Astrocyte (in vitro differentiated cells and primary cell): ENCODE measurements around the gene SYT8. TPM values are rescaled to one million over a fixed set of nuclear protein-coding genes. Genes with fewer than 3 reads are reported as not detected.
"Not testable (repeated sequence)": the region's sequence is repeated elsewhere in the genome, so short reads cannot be mapped to it uniquely, and the experiment has no call there.

ENCODE experiments used
- DNase-seq: peaks from one replicate; pipeline ENCODE4 v3.0.0-alpha.2; 2010; ENCODE audit warnings: low read depth
- FAIRE-seq: peaks from 2 replicates; lab custom pipeline; 2011; peaks lifted over from hg19 to GRCh38; lab: Jason Lieb, UNC
- H2AFZ ChIP-seq: 2 replicates; pipeline ENCODE4 v1.6.0; 2012; ENCODE audit warnings: low read depth, low read length, inconsistent platforms
- H3K27ac ChIP-seq: 2 replicates; pipeline ENCODE4 v1.5.1; 2011; ENCODE audit warnings: low read depth, low read length, inconsistent platforms
- H3K27me3 ChIP-seq: 2 replicates; pipeline ENCODE4 v1.6.0; 2011; ENCODE audit warnings: low read length, inconsistent platforms; ENCODE audit not compliant: insufficient read depth
- H3K36me3 ChIP-seq: 2 replicates; pipeline ENCODE4 v1.5.1; 2011; ENCODE audit warnings: low read length, inconsistent platforms; ENCODE audit not compliant: insufficient read depth
- H3K4me1 ChIP-seq: 2 replicates; pipeline ENCODE4 v1.5.1; 2011; ENCODE audit warnings: low read length, inconsistent platforms; ENCODE audit not compliant: insufficient read depth
- H3K4me2 ChIP-seq: 2 replicates; pipeline ENCODE4 v1.6.0; 2012; ENCODE audit warnings: low read length, inconsistent platforms
- H3K4me3 ChIP-seq: 2 replicates; pipeline ENCODE4 v1.5.1; 2011; ENCODE audit warnings: low read depth, mild to moderate bottlenecking, low read length, inconsistent platforms; ENCODE audit not compliant: insufficient read depth
- H3K79me2 ChIP-seq: 2 replicates; pipeline ENCODE4 v1.6.0; 2012; ENCODE audit warnings: mild to moderate bottlenecking, low read length, inconsistent platforms; ENCODE audit not compliant: insufficient read depth
- H3K9ac ChIP-seq: 2 replicates; pipeline ENCODE4 v1.6.0; 2012; ENCODE audit warnings: mild to moderate bottlenecking, low read length, inconsistent platforms
- H3K9me3 ChIP-seq: 2 replicates; pipeline ENCODE4 v1.5.1; 2012; ENCODE audit warnings: low read depth, mild to moderate bottlenecking, low read length, inconsistent platforms; ENCODE audit not compliant: insufficient read depth
- H4K20me1 ChIP-seq: 2 replicates; pipeline ENCODE4 v1.6.0; 2012; ENCODE audit warnings: low read length, inconsistent platforms; ENCODE audit not compliant: insufficient read depth
- H3K27ac Mint-ChIP-seq: one replicate; pipeline ENCODE4 v1.8.0; 2021; ENCODE audit warnings: mild to moderate bottlenecking, mixed read lengths; ENCODE audit not compliant: unreplicated experiment
- H3K27me3 Mint-ChIP-seq: one replicate; pipeline ENCODE4 v1.8.0; 2021; ENCODE audit warnings: low read depth, mixed read lengths; ENCODE audit not compliant: unreplicated experiment
- H3K36me3 Mint-ChIP-seq: one replicate; pipeline ENCODE4 v1.8.0; 2021; ENCODE audit warnings: low read depth, mixed read lengths; ENCODE audit not compliant: unreplicated experiment
- H3K4me1 Mint-ChIP-seq: one replicate; pipeline ENCODE4 v1.8.0; 2021; ENCODE audit warnings: low read depth, mixed read lengths; ENCODE audit not compliant: unreplicated experiment
- H3K4me3 Mint-ChIP-seq: one replicate; pipeline ENCODE4 v1.8.0; 2021; ENCODE audit warnings: mild to moderate bottlenecking, moderate library complexity, mixed read lengths; ENCODE audit not compliant: unreplicated experiment
- H3K9me3 Mint-ChIP-seq: one replicate; pipeline ENCODE4 v1.8.0; 2021; ENCODE audit warnings: mild to moderate bottlenecking, mixed read lengths; ENCODE audit not compliant: unreplicated experiment
- CTCF ChIP-seq: IDR thresholded peaks from 2 replicates; pipeline ENCODE4 v1.5.1; 2011; ENCODE audit warnings: low read depth, mild to moderate bottlenecking, inconsistent platforms, low read length, moderate library complexity; ENCODE audit not compliant: insufficient read depth
- EZH2 ChIP-seq: IDR thresholded peaks from 2 replicates; pipeline ENCODE4 v1.6.1; 2012; ENCODE audit warnings: mild to moderate bottlenecking, low read length, inconsistent platforms; ENCODE audit not compliant: insufficient read depth
- microRNA-seq: library from miRNA; unstranded; fragments of <30 nt; microRNA quantifications from one replicate; pipeline ENCODE4 v1.2.0, GENCODE V29; 2020
- total RNA-seq: library from RNA; stranded (reverse); gene quantifications from 2 replicates; pipeline ENCODE4 v1.2.1, GENCODE V29; 2021

The SYT8 gene
- total RNA-seq, 1 donor from 2014 or later: 0.36 TPM

- H3K4me2 ChIP-seq: no peak overlapping the region
- Mint-ChIP-seq H3K27ac (no peak overlapping the region), H3K4me1 (no peaks in the 10 kb centered on the region), H3K4me3 (no peak overlapping the region), H3K27me3 (peaks cover 12% of the 10 kb centered on the region), H3K36me3 (no peaks in the 10 kb centered on the region), H3K9me3 (no peaks in the 10 kb centered on the region)
- H4K20me1 ChIP-seq: no peaks in the 10 kb centered on the region
- no peaks in the 10 kb centered on the region for H3K9me3 ChIP-seq
- TF ChIP-seq CTCF: no peak
- no peak for TF ChIP-seq EZH2
- H3K27ac ChIP-seq: no peak overlapping the region
- no peaks in the 10 kb centered on the region for H3K4me1 ChIP-seq
- no peak overlapping the region for H3K9ac ChIP-seq
- DNase-seq: no peak
- FAIRE-seq: no peak
- H3K4me3 ChIP-seq: no peak overlapping the region
- peaks cover 2% of the 10 kb centered on the region for H3K27me3 ChIP-seq
- H3K79me2 ChIP-seq: no peaks in the 10 kb centered on the region
- no peak overlapping the region for H2AFZ ChIP-seq
- no peaks in the 10 kb centered on the region for H3K36me3 ChIP-seq
Measured at GRCh38 chr11:1884303-1884700, 49.5 kb downstream of the SYT8 start.

GRCh38 chr11:1886551-1886950 is 51.8 kb downstream of the SYT8 start:
- not testable (repeated sequence) for H3K27ac ChIP-seq, H3K27me3 ChIP-seq, H3K9me3 Mint-ChIP-seq, H2AFZ ChIP-seq, H3K36me3 ChIP-seq, H3K9ac ChIP-seq, H3K4me3 ChIP-seq, H3K36me3 Mint-ChIP-seq, H3K4me3 Mint-ChIP-seq, FAIRE-seq, H4K20me1 ChIP-seq, H3K9me3 ChIP-seq, H3K27ac Mint-ChIP-seq, DNase-seq, H3K4me1 ChIP-seq, H3K4me1 Mint-ChIP-seq, H3K79me2 ChIP-seq, H3K4me2 ChIP-seq
- H3K27me3 Mint-ChIP-seq: peaks cover 14% of the 10 kb centered on the region

Small RNAs within 50 kb of the gene (microRNA-seq; reads per million reads assigned to microRNA genes)
- gene MIR4298 (not detected), gene MIR7847 (not detected)

Other genes starting within 250 kb of the SYT8 start
- gene KRTAP5-1, start 249.7 kb upstream of the SYT8 start, total RNA-seq: not detected in 2 replicates
- gene KRTAP5-2, start 236.7 kb upstream of the SYT8 start, total RNA-seq: not detected in 2 replicates
- gene KRTAP5-3, start 226.5 kb upstream of the SYT8 start, total RNA-seq: not detected in 2 replicates
- not detected in 2 replicates for gene KRTAP5-4, start 212.9 kb upstream of the SYT8 start, total RNA-seq
- gene KRTAP5-5, start 205.2 kb upstream of the SYT8 start, total RNA-seq: not detected in 2 replicates
- gene KRTAP5-6, start 137.8 kb upstream of the SYT8 start, total RNA-seq: not detected in 2 replicates
- 2.0 and 5.1 TPM in 2 replicates for gene IFITM10, start 84.4 kb upstream of the SYT8 start, total RNA-seq
- gene CTSD, start 71.1 kb upstream of the SYT8 start, total RNA-seq: 290 and 340 TPM in 2 replicates
- not detected in 2 replicates for gene TNNI2, start 4.0 kb downstream of the SYT8 start, total RNA-seq
- 1.3 and 1.9 TPM in 2 replicates for gene LSP1, start 18.1 kb downstream of the SYT8 start, total RNA-seq
- not detected in 2 replicates for gene PRR33, start 56.9 kb downstream of the SYT8 start, total RNA-seq
- gene TNNT3, start 84.7 kb downstream of the SYT8 start, total RNA-seq: not detected in 2 replicates
- gene MRPL23, start 112.3 kb downstream of the SYT8 start, total RNA-seq: 22.2 and 26.9 TPM in 2 replicates
- 0.52 and 0.70 TPM in 2 replicates for gene H19, start 162.9 kb downstream of the SYT8 start, total RNA-seq